ENCODE results near the gene POU3F1.

DNA sequence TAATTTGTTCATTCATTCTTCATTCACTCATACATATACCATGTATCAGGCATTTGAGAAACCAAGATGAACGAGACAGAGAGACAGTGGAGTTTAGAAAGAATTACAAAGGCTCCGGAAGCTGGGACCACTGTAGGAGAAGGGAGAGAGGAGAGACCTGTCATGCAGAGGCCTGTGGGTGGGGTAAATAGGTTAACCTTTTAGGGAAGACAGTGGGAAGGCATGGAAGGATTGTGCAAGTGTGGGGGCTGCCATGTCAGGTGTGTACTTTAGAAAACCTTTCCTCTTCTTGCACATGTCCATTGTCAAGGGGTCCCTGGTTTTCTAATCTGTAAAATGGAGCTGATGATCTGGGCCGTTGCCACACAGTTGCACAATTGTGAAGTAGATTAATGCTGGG lies 44.2 kb upstream of the POU3F1 start:
- TF ChIP-seq, protein P1, sequence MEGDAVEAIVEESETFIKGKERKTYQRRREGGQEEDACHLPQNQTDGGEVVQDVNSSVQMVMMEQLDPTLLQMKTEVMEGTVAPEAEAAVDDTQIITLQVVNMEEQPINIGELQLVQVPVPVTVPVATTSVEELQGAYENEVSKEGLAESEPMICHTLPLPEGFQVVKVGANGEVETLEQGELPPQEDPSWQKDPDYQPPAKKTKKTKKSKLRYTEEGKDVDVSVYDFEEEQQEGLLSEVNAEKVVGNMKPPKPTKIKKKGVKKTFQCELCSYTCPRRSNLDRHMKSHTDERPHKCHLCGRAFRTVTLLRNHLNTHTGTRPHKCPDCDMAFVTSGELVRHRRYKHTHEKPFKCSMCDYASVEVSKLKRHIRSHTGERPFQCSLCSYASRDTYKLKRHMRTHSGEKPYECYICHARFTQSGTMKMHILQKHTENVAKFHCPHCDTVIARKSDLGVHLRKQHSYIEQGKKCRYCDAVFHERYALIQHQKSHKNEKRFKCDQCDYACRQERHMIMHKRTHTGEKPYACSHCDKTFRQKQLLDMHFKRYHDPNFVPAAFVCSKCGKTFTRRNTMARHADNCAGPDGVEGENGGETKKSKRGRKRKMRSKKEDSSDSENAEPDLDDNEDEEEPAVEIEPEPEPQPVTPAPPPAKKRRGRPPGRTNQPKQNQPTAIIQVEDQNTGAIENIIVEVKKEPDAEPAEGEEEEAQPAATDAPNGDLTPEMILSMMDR (IDR thresholded peaks at IDR 0.05) = no peak
- TF ChIP-seq EP300 (IDR thresholded peaks at IDR 0.05) (no peak), POLR2AphosphoS5 (IDR thresholded peaks at IDR 0.05) (no peak), POLR2A (IDR thresholded peaks at IDR 0.05) (no peak)

All from suprapubic skin (tissue), 4 donors.